ENCODE results near the gene MYO9B.
A peak's percentile ranks its signal among the peaks of the same experiment; 100 is the strongest.

The MYO9B gene

GRCh38 chr19:17069193-17069592 lies 6.4 kb upstream of the MYO9B start:
- Histone ChIP-seq H3K27me3 (ENCODE audit: insufficient read depth, low read length) (no peaks in the 10 kb centered on the region), H3K9ac (ENCODE audit: low read depth, low read length) (no peak overlapping the region), H3K9me3 (ENCODE audit: insufficient read depth, low read depth, low read length) (no peaks in the 10 kb centered on the region), H3K36me3 (ENCODE audit: insufficient read depth, low read depth, low read length) (peaks cover 75% of the 10 kb centered on the region), H3K4me1 (ENCODE audit: insufficient read depth, low read length) (peaks cover 5% of the 10 kb centered on the region; the same call in 1 of the 2 replicates), H3K27ac (ENCODE audit: low read length) (no peak overlapping the region), H3K4me3 (ENCODE audit: low read length) (no peak overlapping the region)

GRCh38 chr19:17070421-17070820 lies 5.2 kb upstream of the MYO9B start:
- no peak overlapping the region for H3K9ac ChIP-seq (ENCODE audit: low read depth, low read length)
- peaks cover 64% of the 10 kb centered on the region for H3K36me3 ChIP-seq (ENCODE audit: insufficient read depth, low read depth, low read length)
- H3K4me1 ChIP-seq (ENCODE audit: insufficient read depth, low read length), result peaks cover 5% of the 10 kb centered on the region; the same call in 1 of the 2 replicates
- no peaks in the 10 kb centered on the region for H3K27me3 ChIP-seq (ENCODE audit: insufficient read depth, low read length)
- H3K9me3 ChIP-seq (ENCODE audit: insufficient read depth, low read depth, low read length), result no peaks in the 10 kb centered on the region
- no peak overlapping the region for H3K4me3 ChIP-seq (ENCODE audit: low read length)
- no peak overlapping the region for H3K27ac ChIP-seq (ENCODE audit: low read length)

- H3K9me3 ChIP-seq (ENCODE audit: insufficient read depth, low read depth, low read length), result no peaks in the 10 kb centered on the region
- no peak overlapping the region for H3K4me3 ChIP-seq (ENCODE audit: low read length)
- peaks cover 62% of the 10 kb centered on the region for H3K36me3 ChIP-seq (ENCODE audit: insufficient read depth, low read depth, low read length)
- H3K4me1 ChIP-seq (ENCODE audit: insufficient read depth, low read length), result peaks cover 5% of the 10 kb centered on the region; the same call in 1 of the 2 replicates
- no peaks in the 10 kb centered on the region for H3K27me3 ChIP-seq (ENCODE audit: insufficient read depth, low read length)
- H3K27ac ChIP-seq (ENCODE audit: low read length), result no peak overlapping the region
- no peak overlapping the region for H3K9ac ChIP-seq (ENCODE audit: low read depth, low read length)
Measured at GRCh38 chr19:17070912-17071311, 4.7 kb upstream of the MYO9B start.

GRCh38 chr19:17073869-17074633 lies 1.5 kb upstream of the MYO9B start:
- peak overlapping the region; percentile 99 for H3K4me3 ChIP-seq (ENCODE audit: low read length)
- peak overlapping the region; percentile 91; the same call in 1 of the 2 replicates for H3K9ac ChIP-seq (ENCODE audit: low read depth, low read length)
- peaks cover 6% of the 10 kb centered on the region; the same call in 1 of the 2 replicates for H3K4me1 ChIP-seq (ENCODE audit: insufficient read depth, low read length)
- H3K9me3 ChIP-seq (ENCODE audit: insufficient read depth, low read depth, low read length), result no peaks in the 10 kb centered on the region
- H3K27ac ChIP-seq (ENCODE audit: low read length), result peak overlapping the region; percentile 16
- peaks cover 36% of the 10 kb centered on the region for H3K36me3 ChIP-seq (ENCODE audit: insufficient read depth, low read depth, low read length)
- H3K27me3 ChIP-seq (ENCODE audit: insufficient read depth, low read length), result no peaks in the 10 kb centered on the region

GRCh38 chr19:17074634-17075034 lies 943 bp upstream of the MYO9B start:
- H3K36me3 ChIP-seq (ENCODE audit: insufficient read depth, low read depth, low read length), result peaks cover 32% of the 10 kb centered on the region
- peak overlapping the region; percentile 91; the same call in 1 of the 2 replicates for H3K9ac ChIP-seq (ENCODE audit: low read depth, low read length)
- peaks cover 6% of the 10 kb centered on the region; the same call in 1 of the 2 replicates for H3K4me1 ChIP-seq (ENCODE audit: insufficient read depth, low read length)

GRCh38 chr19:17075864-17076542 lies 426 bp downstream of the MYO9B start:
- Histone ChIP-seq H3K27ac (ENCODE audit: low read length) (peak overlapping the region; percentile 72), H3K9me3 (ENCODE audit: insufficient read depth, low read depth, low read length) (no peaks in the 10 kb centered on the region), H3K4me1 (ENCODE audit: insufficient read depth, low read length) (peaks cover 6% of the 10 kb centered on the region; the same call in 1 of the 2 replicates), H3K27me3 (ENCODE audit: insufficient read depth, low read length) (no peaks in the 10 kb centered on the region), H3K36me3 (ENCODE audit: insufficient read depth, low read depth, low read length) (peaks cover 24% of the 10 kb centered on the region), H3K9ac (ENCODE audit: low read depth, low read length) (peak overlapping the region; percentile 84; the same call in 1 of the 2 replicates), H3K4me3 (ENCODE audit: low read length) (peak overlapping the region; percentile 90)

More at GRCh38 chr19:17074634-17075034, 943 bp upstream of the MYO9B start:
- Histone ChIP-seq H3K4me3 (ENCODE audit: low read length) (peak overlapping the region; percentile 99), H3K27ac (ENCODE audit: low read length) (peak overlapping the region; percentile 16), H3K27me3 (ENCODE audit: insufficient read depth, low read length) (no peaks in the 10 kb centered on the region), H3K9me3 (ENCODE audit: insufficient read depth, low read depth, low read length) (no peaks in the 10 kb centered on the region)

- Histone ChIP-seq H3K9me3 (ENCODE audit: insufficient read depth, low read depth, low read length) (no peaks in the 10 kb centered on the region), H3K27me3 (ENCODE audit: insufficient read depth, low read length) (no peaks in the 10 kb centered on the region), H3K9ac (ENCODE audit: low read depth, low read length) (peak overlapping the region; percentile 84; the same call in 1 of the 2 replicates), H3K36me3 (ENCODE audit: insufficient read depth, low read depth, low read length) (peaks cover 18% of the 10 kb centered on the region), H3K4me3 (ENCODE audit: low read length) (peak overlapping the region; percentile 90), H3K4me1 (ENCODE audit: insufficient read depth, low read length) (peaks cover 6% of the 10 kb centered on the region; the same call in 1 of the 2 replicates), H3K27ac (ENCODE audit: low read length) (no peak overlapping the region)
Measured at GRCh38 chr19:17076543-17076991, 990 bp downstream of the MYO9B start.

GRCh38 chr19:17077447-17078028 lies 2.0 kb downstream of the MYO9B start:
- Histone ChIP-seq H3K4me1 (ENCODE audit: insufficient read depth, low read length) (peaks cover 6% of the 10 kb centered on the region; the same call in 1 of the 2 replicates), H3K4me3 (ENCODE audit: low read length) (peak overlapping the region; percentile 90; the same call in 1 of the 2 replicates), H3K27ac (ENCODE audit: low read length) (no peak overlapping the region), H3K36me3 (ENCODE audit: insufficient read depth, low read depth, low read length) (peaks cover 9% of the 10 kb centered on the region), H3K9me3 (ENCODE audit: insufficient read depth, low read depth, low read length) (no peaks in the 10 kb centered on the region), H3K9ac (ENCODE audit: low read depth, low read length) (peak overlapping the region; percentile 84; the same call in 1 of the 2 replicates), H3K27me3 (ENCODE audit: insufficient read depth, low read length) (no peaks in the 10 kb centered on the region)

GRCh38 chr19:17078036-17078919 lies 2.7 kb downstream of the MYO9B start:
- H3K36me3 ChIP-seq (ENCODE audit: insufficient read depth, low read depth, low read length), result peaks cover 2% of the 10 kb centered on the region; the same call in 1 of the 2 replicates
- no peak overlapping the region; the same call in 1 of the 2 replicates for H3K4me3 ChIP-seq (ENCODE audit: low read length)
- no peak overlapping the region for H3K27ac ChIP-seq (ENCODE audit: low read length)
- no peak overlapping the region; the same call in 1 of the 2 replicates for H3K9ac ChIP-seq (ENCODE audit: low read depth, low read length)
- peaks cover 6% of the 10 kb centered on the region; the same call in 1 of the 2 replicates for H3K4me1 ChIP-seq (ENCODE audit: insufficient read depth, low read length)
- no peaks in the 10 kb centered on the region for H3K27me3 ChIP-seq (ENCODE audit: insufficient read depth, low read length)
- no peaks in the 10 kb centered on the region for H3K9me3 ChIP-seq (ENCODE audit: insufficient read depth, low read depth, low read length)

- Histone ChIP-seq H3K9me3 (ENCODE audit: insufficient read depth, low read depth, low read length) (no peaks in the 10 kb centered on the region), H3K4me3 (ENCODE audit: low read length) (peak overlapping the region; percentile 32; the same call in 1 of the 2 replicates), H3K27ac (ENCODE audit: low read length) (no peak overlapping the region), H3K9ac (ENCODE audit: low read depth, low read length) (peak overlapping the region; percentile 52; the same call in 1 of the 2 replicates), H3K4me1 (ENCODE audit: insufficient read depth, low read length) (peaks cover 4% of the 10 kb centered on the region; the same call in 1 of the 2 replicates), H3K27me3 (ENCODE audit: insufficient read depth, low read length) (no peaks in the 10 kb centered on the region), H3K36me3 (ENCODE audit: insufficient read depth, low read depth, low read length) (no peaks in the 10 kb centered on the region)
Measured at GRCh38 chr19:17078920-17079709, 3.5 kb downstream of the MYO9B start.

All from iPS-20b (cell line).